HCT116 (cell line): Measurements from ENCODE around the gene ATG5.

Experiments
- CTCF ChIP-seq, 3 experiments: fragments of 200-600 bp in 1 of 3; sonication (generic) in 1 of 3; IDR thresholded peaks in 2 of 3; conservative IDR thresholded peaks in 1 of 3; 2 replicates each; pipeline ENCODE4 v1.5.1; 2012 to 2017; ENCODE audit warnings: low read depth in 2 of 3, low read length in 2 of 3, antibody characterized with exemption in 1 of 3, borderline replicate concordance in 1 of 3, control low read depth in 1 of 3, mild to moderate bottlenecking in 1 of 3, mixed read lengths in 1 of 3, mixed run types in 1 of 3, moderate library complexity in 1 of 3; ENCODE audit not compliant: insufficient read depth in 1 of 3
- POLR2A ChIP-seq: IDR thresholded peaks from 2 replicates; pipeline ENCODE4 v1.7.0; 2011; ENCODE audit warnings: borderline replicate concordance; ENCODE audit not compliant: insufficient read depth, insufficient read length; ENCODE audit errors: extremely low read depth
- REST ChIP-seq: IDR thresholded peaks from 2 replicates; pipeline ENCODE4 v1.6.1; 2012; ENCODE audit warnings: low read depth
- SIN3A ChIP-seq: IDR thresholded peaks from 2 replicates; pipeline ENCODE4 v1.6.1; 2012; ENCODE audit warnings: low read depth

GRCh38 chr6:106141441-106142237 is 183.9 kb downstream of the ATG5 start:
- TF ChIP-seq REST (no peak), POLR2A (no peak), CTCF (IDR thresholded peaks at IDR 0.05 in 2 of 3, conservative IDR thresholded peaks at IDR 0.05 in 1 of 3; ENCODE audit: borderline replicate concordance in 1 of 3, insufficient read depth in 1 of 3, low read depth in 2 of 3, low read length in 2 of 3) (no peak), SIN3A (no peak)
